Tibial nerve (tissue), 4 donors: ENCODE measurements around the gene ZSCAN29. TPM values are rescaled to one million over a fixed set of nuclear protein-coding genes. Genes with fewer than 3 reads are reported as not detected.

Source experiments
- DNase-seq, 2 donors: peaks; one replicate each; pipeline ENCODE4 v3.0.0-alpha.2; 2019; ENCODE audit warnings: low spot score in 2 of 2
- H3K27ac ChIP-seq, 4 donors: fragments of 200-600 bp; sonication (generic) in 3 of 4; one replicate each; pipeline ENCODE4 v1.5.1; 2017 to 2019; ENCODE audit warnings: mild to moderate bottlenecking in 1 of 4
- H3K27me3 ChIP-seq, 2 donors: fragments of 200-600 bp; sonication (generic) in 1 of 2; one replicate each; pipeline versions ENCODE4 v1.5.1 to v1.6.0; 2017 to 2019
- H3K36me3 ChIP-seq, 3 donors: fragments of 200-600 bp; sonication (generic); one replicate each; pipeline ENCODE4 v1.5.1; 2018 to 2019
- H3K4me1 ChIP-seq, 4 donors: fragments of 200-600 bp; sonication (generic) in 3 of 4; one replicate each; pipeline ENCODE4 v1.5.1; 2017 to 2019
- H3K4me3 ChIP-seq, 4 donors: fragments of 200-600 bp; sonication (generic) in 3 of 4; one replicate each; pipeline ENCODE4 v1.5.1; 2017 to 2019; ENCODE audit warnings: mild to moderate bottlenecking in 1 of 4, moderate library complexity in 1 of 4
- H3K9me3 ChIP-seq, 4 donors: fragments of 200-600 bp; sonication (generic) in 3 of 4; one replicate each; pipeline ENCODE4 v1.5.1; 2017 to 2019
- CTCF ChIP-seq, 5 experiments: fragments of 200-600 bp in 3 of 5; fragments of 450-650 bp in 2 of 5; sonication (generic) in 3 of 5; IDR thresholded peaks; one replicate each; pipeline ENCODE4 v1.5.1; 2016 to 2019; ENCODE audit warnings: antibody characterized with exemption in 5 of 5, mild to moderate bottlenecking in 3 of 5, moderate library complexity in 2 of 5
- EP300 ChIP-seq, 2 donors: sonication (generic); formaldehyde crosslinking; IDR thresholded peaks; one replicate each; pipeline ENCODE4 v1.6.1; 2017; ENCODE audit warnings: antibody characterized with exemption in 2 of 2, mild to moderate bottlenecking in 1 of 2
- POLR2A ChIP-seq, 2 donors: fragments of 450-650 bp; IDR thresholded peaks; one replicate each; pipeline ENCODE4 v1.6.1; 2017; ENCODE audit warnings: antibody characterized with exemption in 2 of 2, mild to moderate bottlenecking in 2 of 2, moderate library complexity in 2 of 2
- WGBS, 2 donors: methylation state at CpG; one replicate each; pipeline ENCODE4 v1.1.5; 2018; 5-methylcytosine and 5-hydroxymethylcytosine counted together
- total RNA-seq, 4 donors: library from RNA; depleted of rRNA; stranded (reverse); fragments of >200 nt; gene quantifications; one replicate each; pipeline ENCODE4 v1.1.0, GENCODE V29; 2016

Gene ZSCAN29
- total RNA-seq, 4 donors from 2014 or later, result 27.0 to 48.0 (median 31.6) TPM

GRCh38 chr15:43410572-43411214 is 39.9 kb upstream of the ZSCAN29 start:
- no peak overlapping the region for H3K27ac ChIP-seq
- no peak for TF ChIP-seq POLR2A (IDR thresholded peaks at IDR 0.05)
- no peaks in the 10 kb centered on the region for H3K4me1 ChIP-seq
- no peaks in the 10 kb centered on the region for H3K27me3 ChIP-seq
- peaks cover 0 to 98% (median 28%) of the 10 kb centered on the region in 3 donors for H3K36me3 ChIP-seq
- no peaks in the 10 kb centered on the region for H3K9me3 ChIP-seq
- H3K4me3 ChIP-seq, result no peak overlapping the region
- WGBS, 2 donors, result 64 to 66% methylated on average over 5 of the region's 5 CpGs
- DNase-seq, result no peak

GRCh38 chr15:43408789-43409188 is 37.9 kb upstream of the ZSCAN29 start:
- TF ChIP-seq EP300 (IDR thresholded peaks at IDR 0.05), result no peak
- no peak for TF ChIP-seq CTCF (IDR thresholded peaks at IDR 0.05)
- TF ChIP-seq POLR2A (IDR thresholded peaks at IDR 0.05), result no peak
- Histone ChIP-seq H3K4me1 (no peaks in the 10 kb centered on the region), H3K9me3 (no peaks in the 10 kb centered on the region), H3K4me3 (no peak overlapping the region), H3K27me3 (no peaks in the 10 kb centered on the region), H3K27ac (no peak overlapping the region), H3K36me3 (peaks cover 0 to 98% (median 34%) of the 10 kb centered on the region in 3 donors)
- 84 to 88% methylated on average over 4 of the region's 4 CpGs for WGBS, 2 donors
- no peak for DNase-seq

- Histone ChIP-seq H3K27ac (no peak overlapping the region), H3K36me3 (peaks cover 0 to 98% (median 29%) of the 10 kb centered on the region in 3 donors), H3K27me3 (no peaks in the 10 kb centered on the region), H3K4me3 (no peak overlapping the region), H3K4me1 (no peaks in the 10 kb centered on the region), H3K9me3 (no peaks in the 10 kb centered on the region)
- no peak for TF ChIP-seq EP300 (IDR thresholded peaks at IDR 0.05)
- TF ChIP-seq CTCF (IDR thresholded peaks at IDR 0.05), result no peak
- no peak for TF ChIP-seq POLR2A (IDR thresholded peaks at IDR 0.05)
- DNase-seq, result no peak
- 90 to 91% methylated on average over 2 of the region's 2 CpGs for whole genome bisulfite sequencing, 2 donors
Observed at GRCh38 chr15:43406808-43407207, 36.0 kb upstream of the ZSCAN29 start.

GRCh38 chr15:43406189-43406588 is 35.3 kb upstream of the ZSCAN29 start:
- H3K4me1 ChIP-seq, result no peaks in the 10 kb centered on the region
- no peak overlapping the region for H3K4me3 ChIP-seq
- no peaks in the 10 kb centered on the region for H3K27me3 ChIP-seq
- DNase-seq, result no peak
- 57 to 59% methylated on average over 2 of the region's 2 CpGs for WGBS, 2 donors
- peaks cover 0 to 98% (median 29%) of the 10 kb centered on the region in 3 donors for H3K36me3 ChIP-seq
- H3K9me3 ChIP-seq, result no peaks in the 10 kb centered on the region
- TF ChIP-seq EP300 (IDR thresholded peaks at IDR 0.05), result no peak
- no peak for TF ChIP-seq CTCF (IDR thresholded peaks at IDR 0.05)
- TF ChIP-seq POLR2A (IDR thresholded peaks at IDR 0.05), result no peak
- H3K27ac ChIP-seq, result no peak overlapping the region

GRCh38 chr15:43404130-43404529 is 33.3 kb upstream of the ZSCAN29 start:
- TF ChIP-seq POLR2A (IDR thresholded peaks at IDR 0.05), result no peak
- TF ChIP-seq CTCF (IDR thresholded peaks at IDR 0.05), result no peak
- no peak for TF ChIP-seq EP300 (IDR thresholded peaks at IDR 0.05)
- no peak for DNase-seq
- Histone ChIP-seq H3K4me1 (no peaks in the 10 kb centered on the region), H3K4me3 (no peak overlapping the region), H3K36me3 (peaks cover 0 to 100% (median 27%) of the 10 kb centered on the region in 3 donors), H3K27me3 (no peaks in the 10 kb centered on the region), H3K27ac (no peak overlapping the region), H3K9me3 (no peaks in the 10 kb centered on the region)
- WGBS, 2 donors, result 79% methylated on average over 5 of the region's 5 CpGs
